Activated CD4-positive, alpha-beta T cell treated with anti-CD3 and anti-CD28 coated beads, Interleukin-2, amount 10 ng/mL, durations not matched to agents 7 days and 5 days (primary cell): Measurements from ENCODE around the gene PDGFA. TPM values are rescaled to one million over a fixed set of nuclear protein-coding genes. Genes with fewer than 3 reads are reported as not detected.

ENCODE experiments used
- CTCF ChIA-PET: fragments of 350-600 bp; sonication (Branson Sonifier 250); formaldehyde crosslinking; loops from one replicate; lab custom pipeline; 2021; ENCODE audit warnings: antibody characterized with exemption; lab: Charles Lee
- POLR2A ChIA-PET: fragments of 350-600 bp; sonication (Branson Sonifier 250); formaldehyde crosslinking; loops from one replicate; lab custom pipeline; 2021; ENCODE audit warnings: antibody characterized with exemption; lab: Charles Lee
- DNase-seq: peaks from one replicate; pipeline ENCODE4 v3.0.0-alpha.2; 2020
- H3K27ac Mint-ChIP-seq: one replicate; pipeline ENCODE4 v1.8.0; 2021; ENCODE audit warnings: mild to moderate bottlenecking, moderate library complexity, mixed read lengths
- H3K27me3 Mint-ChIP-seq: one replicate; pipeline ENCODE4 v1.8.0; 2021; ENCODE audit warnings: mixed read lengths
- H3K36me3 Mint-ChIP-seq: one replicate; pipeline ENCODE4 v1.8.0; 2021; ENCODE audit warnings: low read depth, mixed read lengths
- H3K4me1 Mint-ChIP-seq: one replicate; pipeline ENCODE4 v1.8.0; 2021; ENCODE audit warnings: mixed read lengths
- H3K4me3 Mint-ChIP-seq: one replicate; pipeline ENCODE4 v1.8.0; 2021; ENCODE audit warnings: mild to moderate bottlenecking, moderate library complexity, mixed read lengths
- H3K9me3 Mint-ChIP-seq: one replicate; pipeline ENCODE4 v1.8.0; 2021; ENCODE audit warnings: mixed read lengths
- total RNA-seq, 2 experiments: library from RNA; stranded (reverse); gene quantifications; one replicate each; pipeline ENCODE4 v1.2.3, GENCODE V29; 2021

Gene PDGFA
- total RNA-seq, 2 experiments from 2014 or later, result 0.37 to 0.46 TPM

DNA sequence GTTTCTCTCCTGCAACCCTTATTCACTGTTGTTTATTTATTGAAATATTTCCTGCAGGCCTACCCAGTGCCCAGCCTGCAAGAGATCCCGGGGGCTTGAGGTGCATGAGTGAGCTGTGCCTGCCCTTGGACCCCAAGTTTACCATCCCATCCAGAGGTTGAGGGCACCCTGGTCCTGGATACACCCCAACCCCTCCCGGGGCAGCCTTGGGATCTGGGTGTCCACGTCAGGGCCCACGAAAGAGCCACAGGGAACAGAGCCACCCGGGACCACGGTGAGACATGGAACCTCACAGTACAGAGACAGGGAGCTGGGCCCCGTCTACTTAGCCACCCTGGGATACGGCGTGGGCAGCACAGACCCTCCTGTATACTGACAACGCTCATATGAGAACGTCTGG lies 28.8 kb upstream of the PDGFA start:
- H3K27me3 Mint-ChIP-seq, result no peaks in the 10 kb centered on the region
- ChIA-PET CTCF (no interaction called here), POLR2A (no interaction called here)
- H3K9me3 Mint-ChIP-seq, result peaks cover 3% of the 10 kb centered on the region
- DNase-seq, result no peak
- no peaks in the 10 kb centered on the region for H3K4me1 Mint-ChIP-seq
- H3K4me3 Mint-ChIP-seq, result no peak overlapping the region
- H3K27ac Mint-ChIP-seq, result no peak overlapping the region
- peaks cover 2% of the 10 kb centered on the region for H3K36me3 Mint-ChIP-seq

DNA sequence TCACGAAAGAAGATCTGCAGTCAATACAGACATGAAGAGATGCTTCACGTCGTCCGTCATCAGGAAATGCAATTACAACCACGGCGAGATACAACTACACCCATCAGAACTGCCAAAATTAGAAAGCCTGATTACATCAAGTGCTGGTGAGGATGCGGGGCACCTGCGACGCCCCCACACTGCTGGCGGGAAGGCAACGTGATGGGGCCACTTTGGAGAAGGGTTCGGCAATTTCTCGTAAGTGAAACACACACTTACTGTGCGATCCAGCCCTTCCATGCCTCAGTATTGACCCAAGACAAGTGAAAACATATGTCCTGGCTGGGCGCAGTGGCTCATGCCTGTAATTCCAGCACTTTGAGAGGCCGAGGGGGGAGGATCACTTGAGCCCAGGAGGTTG lies 25.8 kb upstream of the PDGFA start:
- Mint-ChIP-seq H3K4me1 (peaks cover 3% of the 10 kb centered on the region), H3K9me3 (peaks cover 3% of the 10 kb centered on the region), H3K36me3 (peaks cover 2% of the 10 kb centered on the region), H3K27me3 (no peaks in the 10 kb centered on the region), H3K4me3 (no peak overlapping the region), H3K27ac (no peak overlapping the region)
- no peak for DNase-seq
- ChIA-PET CTCF (interaction anchor here (0.6 to 1.2 kb wide), 2 partner anchors 90 to 91 kb away, joined by 3 read pairs; no protein-coding TSS in a partner anchor), POLR2A (no interaction called here)

GRCh38 chr7:544338-545221 lies 24.9 kb upstream of the PDGFA start:
- Mint-ChIP-seq H3K27ac (no peak overlapping the region), H3K4me1 (peaks cover 3% of the 10 kb centered on the region), H3K27me3 (no peaks in the 10 kb centered on the region), H3K36me3 (peaks cover 2% of the 10 kb centered on the region), H3K9me3 (peaks cover 3% of the 10 kb centered on the region), H3K4me3 (no peak overlapping the region)
- ChIA-PET CTCF (interaction anchor here (0.5 to 0.6 kb wide), 2 partner anchors 91 to 1228 kb away, joined by 3 to 4 read pairs; no protein-coding TSS in a partner anchor), POLR2A (no interaction called here)
- DNase-seq, result no peak

- H3K36me3 Mint-ChIP-seq, result peaks cover under 1% of the 10 kb centered on the region
- H3K27me3 Mint-ChIP-seq, result no peaks in the 10 kb centered on the region
- CTCF ChIA-PET, result interaction anchor here (0.5 to 1.0 kb wide), 2 partner anchors 17 to 1229 kb away, joined by 3 to 4 read pairs; no protein-coding TSS in a partner anchor
- POLR2A ChIA-PET, result no interaction called here
- peaks cover 3% of the 10 kb centered on the region for H3K9me3 Mint-ChIP-seq
- peaks cover 3% of the 10 kb centered on the region for H3K4me1 Mint-ChIP-seq
- no peak for DNase-seq
- H3K4me3 Mint-ChIP-seq, result no peak overlapping the region
- no peak overlapping the region for H3K27ac Mint-ChIP-seq
Observed at GRCh38 chr7:543501-544337, 24.1 kb upstream of the PDGFA start.

DNA sequence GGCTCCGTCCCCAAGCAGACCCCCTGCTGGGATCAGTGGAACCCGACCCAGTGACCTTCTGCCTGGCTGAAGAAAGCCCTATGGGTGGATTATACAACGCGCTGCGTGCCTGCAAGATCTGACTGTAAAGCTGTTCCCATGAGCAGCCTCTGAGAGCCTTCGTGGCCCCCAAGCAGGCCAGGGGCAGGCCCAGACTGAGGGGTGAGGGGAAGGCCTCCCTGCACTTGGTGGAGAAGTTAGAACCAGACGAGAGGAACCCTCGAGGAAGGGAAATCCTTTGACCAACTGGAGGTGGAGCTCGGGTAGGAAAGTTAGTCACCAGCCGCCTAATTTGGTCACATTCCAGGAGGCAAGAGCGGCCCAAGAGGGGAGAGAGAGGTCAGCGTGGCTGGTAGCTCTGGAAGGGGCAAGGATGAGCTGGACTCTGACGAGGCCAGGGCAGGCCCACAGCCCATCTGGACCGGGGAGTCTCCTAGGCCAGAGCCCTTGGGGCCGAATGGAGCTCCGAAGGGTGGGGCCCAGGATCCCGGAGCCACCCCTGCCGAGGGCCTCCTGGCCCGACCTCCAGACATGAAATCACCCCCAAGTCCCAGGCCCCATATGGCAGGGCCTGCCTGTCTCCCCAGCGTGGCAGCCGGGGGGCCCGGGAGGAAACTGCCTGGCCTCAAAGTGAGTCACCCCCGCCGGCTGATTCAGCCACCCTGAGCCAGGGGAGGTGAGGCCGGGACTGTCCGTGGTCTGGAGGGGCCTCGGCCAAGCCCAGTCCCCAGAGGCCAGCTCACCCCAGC lies 23.3 kb upstream of the PDGFA start:
- Mint-ChIP-seq H3K27me3 (no peaks in the 10 kb centered on the region), H3K4me1 (peaks cover 3% of the 10 kb centered on the region), H3K9me3 (peaks cover 3% of the 10 kb centered on the region), H3K4me3 (no peak overlapping the region), H3K36me3 (no peaks in the 10 kb centered on the region), H3K27ac (no peak overlapping the region)
- CTCF ChIA-PET, result interaction anchor here (1.0 kb wide), 1 partner anchor 17 kb away, joined by 3 read pairs; no protein-coding TSS in a partner anchor
- POLR2A ChIA-PET, result no interaction called here
- no peak for DNase-seq

DNA sequence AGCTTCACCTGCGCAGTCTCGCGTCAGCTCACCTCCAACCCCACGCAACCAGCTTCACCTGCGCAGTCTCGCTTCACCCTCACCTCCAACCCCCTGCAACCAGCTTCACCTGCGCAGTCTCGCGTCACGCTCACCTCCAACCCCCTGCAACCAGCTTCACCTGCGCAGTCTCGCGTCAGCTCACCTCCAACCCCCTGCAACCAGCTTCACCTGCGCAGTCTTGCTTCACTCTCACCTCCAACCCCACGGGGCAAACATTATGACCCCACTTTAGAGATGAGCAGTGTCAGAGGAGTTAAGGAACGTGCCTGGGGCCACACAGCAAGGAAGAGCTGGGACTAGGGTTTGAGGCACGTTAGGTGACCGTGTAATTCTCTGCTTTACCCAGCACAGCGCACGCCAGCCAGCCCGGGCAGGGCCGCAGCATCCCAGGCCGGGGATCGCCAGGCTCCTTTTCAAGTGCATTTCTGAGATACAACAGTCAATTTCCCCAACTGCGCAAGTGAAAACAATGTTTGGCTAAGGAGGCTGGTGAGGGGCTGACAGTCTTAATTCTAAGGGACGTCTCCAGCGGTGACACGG lies 22.6 kb upstream of the PDGFA start:
- ChIA-PET CTCF (no interaction called here), POLR2A (no interaction called here)
- no peaks in the 10 kb centered on the region for H3K27me3 Mint-ChIP-seq
- H3K36me3 Mint-ChIP-seq, result no peaks in the 10 kb centered on the region
- peaks cover 3% of the 10 kb centered on the region for H3K9me3 Mint-ChIP-seq
- peaks cover 3% of the 10 kb centered on the region for H3K4me1 Mint-ChIP-seq
- H3K4me3 Mint-ChIP-seq, result no peak overlapping the region
- DNase-seq, result no peak
- no peak overlapping the region for H3K27ac Mint-ChIP-seq

DNA sequence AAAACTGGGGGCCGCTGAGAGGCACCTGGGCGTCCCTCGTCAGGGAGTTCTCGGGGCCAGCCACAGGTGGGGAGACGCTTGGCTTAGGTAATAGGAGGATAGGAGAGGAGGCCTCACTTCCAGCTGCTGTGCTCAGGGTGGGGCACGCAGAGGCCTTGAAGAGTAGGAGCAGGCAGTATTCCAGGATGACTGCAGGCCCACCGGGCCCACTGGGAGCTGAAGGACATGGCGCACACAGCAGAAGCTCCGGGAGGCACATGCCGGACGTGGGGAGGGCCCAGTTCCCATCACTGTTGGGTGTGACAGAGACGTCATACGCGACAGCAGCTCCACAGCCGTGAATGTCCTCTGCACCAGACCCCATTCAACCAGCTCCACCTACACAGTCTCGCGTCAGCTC lies 22.0 kb upstream of the PDGFA start:
- CTCF ChIA-PET, result no interaction called here
- peaks cover 3% of the 10 kb centered on the region for H3K9me3 Mint-ChIP-seq
- no peaks in the 10 kb centered on the region for H3K36me3 Mint-ChIP-seq
- no peak overlapping the region for H3K4me3 Mint-ChIP-seq
- peaks cover 3% of the 10 kb centered on the region for H3K4me1 Mint-ChIP-seq
- H3K27ac Mint-ChIP-seq, result no peak overlapping the region
- no peak for DNase-seq
- no peaks in the 10 kb centered on the region for H3K27me3 Mint-ChIP-seq
- POLR2A ChIA-PET, result no interaction called here

DNA sequence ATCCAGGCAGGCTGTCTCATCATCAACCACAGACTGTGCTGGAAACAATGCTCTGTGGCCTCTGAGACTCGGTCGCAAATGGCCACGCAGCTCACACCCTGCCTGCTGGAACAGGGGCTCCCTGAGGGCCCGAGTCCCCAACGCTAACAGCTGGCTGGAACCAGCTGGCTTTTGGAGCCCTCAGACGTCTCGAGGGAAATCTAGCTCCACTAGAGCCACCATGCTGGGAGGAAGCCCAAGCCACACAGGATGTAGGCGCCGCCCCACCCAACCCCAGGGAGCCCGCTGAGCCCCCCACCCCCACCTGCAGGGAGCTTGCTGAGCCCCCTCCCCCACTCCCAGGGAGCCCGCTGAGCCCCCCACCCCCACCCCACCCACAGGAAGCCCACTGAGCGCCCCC lies 21.4 kb upstream of the PDGFA start:
- Mint-ChIP-seq H3K27ac (no peak overlapping the region), H3K27me3 (no peaks in the 10 kb centered on the region), H3K4me3 (no peak overlapping the region), H3K4me1 (peaks cover 3% of the 10 kb centered on the region), H3K9me3 (peaks cover 3% of the 10 kb centered on the region), H3K36me3 (no peaks in the 10 kb centered on the region)
- ChIA-PET CTCF (no interaction called here), POLR2A (no interaction called here)
- no peak for DNase-seq

DNA sequence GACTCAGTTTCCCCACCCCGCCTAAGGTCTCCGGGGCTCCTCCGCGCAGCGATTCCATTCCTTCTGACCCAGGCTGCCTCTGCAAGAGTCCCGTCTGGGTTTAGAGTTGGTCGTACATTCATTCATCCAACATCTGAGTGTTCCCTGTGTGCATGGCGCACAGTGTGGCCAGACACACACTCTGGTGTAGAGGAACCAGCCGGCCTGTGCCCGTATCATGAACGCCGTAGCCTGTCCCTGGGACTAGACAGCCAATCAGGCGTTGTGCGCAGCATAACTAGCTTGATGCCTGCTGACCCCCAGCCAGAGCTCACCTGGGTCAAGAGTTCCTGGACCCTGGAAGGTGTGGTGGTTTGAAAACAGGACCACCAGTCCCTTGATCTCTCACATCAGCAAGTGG lies 20.9 kb upstream of the PDGFA start:
- H3K36me3 Mint-ChIP-seq, result no peaks in the 10 kb centered on the region

GRCh38 chr7:539731-540411 lies 20.2 kb upstream of the PDGFA start:
- Mint-ChIP-seq H3K36me3 (no peaks in the 10 kb centered on the region), H3K9me3 (no peaks in the 10 kb centered on the region), H3K27me3 (no peaks in the 10 kb centered on the region), H3K27ac (no peak overlapping the region), H3K4me1 (peaks cover 3% of the 10 kb centered on the region), H3K4me3 (no peak overlapping the region)
- DNase-seq, result no peak
- POLR2A ChIA-PET, result no interaction called here
- CTCF ChIA-PET, result no interaction called here

More for the DNA sequence above, 20.9 kb upstream of the PDGFA start:
- no peak for DNase-seq
- Mint-ChIP-seq H3K4me1 (peaks cover 3% of the 10 kb centered on the region), H3K27me3 (no peaks in the 10 kb centered on the region), H3K4me3 (no peak overlapping the region), H3K9me3 (peaks cover 3% of the 10 kb centered on the region), H3K27ac (no peak overlapping the region)
- ChIA-PET POLR2A (no interaction called here), CTCF (no interaction called here)

DNA sequence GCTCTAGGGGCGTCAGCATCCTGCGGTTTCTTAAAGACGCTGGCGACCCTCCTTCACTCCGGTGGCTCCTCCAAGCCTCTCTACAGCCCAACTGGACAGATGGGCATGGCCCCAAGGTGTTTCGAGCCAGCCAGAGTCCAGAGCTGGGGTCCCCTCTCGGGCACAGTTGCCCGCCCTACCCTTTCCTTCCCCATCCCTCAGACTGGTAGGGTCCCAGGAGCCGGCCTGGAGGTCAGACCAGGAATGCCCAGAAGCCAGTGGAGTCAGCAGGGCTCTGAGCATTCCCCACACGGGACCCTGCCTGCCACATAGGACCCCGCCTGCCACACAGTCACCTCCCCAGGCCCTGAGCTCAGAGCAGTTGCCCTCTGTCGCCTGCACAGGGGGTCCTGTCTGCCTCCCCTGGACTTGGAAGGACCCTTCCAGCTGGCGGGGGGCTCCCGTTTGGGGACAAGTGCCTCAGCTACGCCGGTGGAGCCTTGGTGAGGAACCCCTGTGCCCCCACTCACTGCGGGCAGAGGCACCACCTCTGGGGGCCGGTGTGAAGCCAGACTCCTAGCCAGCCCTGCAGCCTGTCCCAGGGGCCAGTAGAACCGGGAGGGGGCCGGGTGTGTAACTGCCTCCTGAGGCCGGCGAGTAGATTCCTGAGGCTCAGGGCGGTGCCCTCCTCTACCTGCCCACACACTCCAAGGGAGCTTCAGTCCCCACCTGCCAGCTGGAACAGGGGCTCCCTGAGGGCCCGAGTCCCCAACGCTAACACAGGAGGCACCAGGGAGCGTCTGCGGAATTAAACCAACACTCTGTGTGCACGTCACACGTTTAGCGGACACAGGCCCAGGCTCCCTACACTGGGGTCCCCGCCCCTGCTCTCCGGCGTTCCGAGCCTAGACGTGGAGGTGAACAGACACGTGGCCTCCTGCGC lies 19.4 kb upstream of the PDGFA start:
- H3K27me3 Mint-ChIP-seq, result no peaks in the 10 kb centered on the region
- H3K4me1 Mint-ChIP-seq, result peaks cover 3% of the 10 kb centered on the region
- H3K36me3 Mint-ChIP-seq, result no peaks in the 10 kb centered on the region
- no peak overlapping the region for H3K27ac Mint-ChIP-seq
- ChIA-PET POLR2A (no interaction called here), CTCF (interaction anchor here (1.5 kb wide), 1 partner anchor 12 kb away, joined by 3 read pairs; no protein-coding TSS in a partner anchor)
- no peaks in the 10 kb centered on the region for H3K9me3 Mint-ChIP-seq
- H3K4me3 Mint-ChIP-seq, result no peak overlapping the region
- DNase-seq, result no peak
